ACHN (cell line): ENCODE measurements around the gene RANBP1.
A peak's percentile ranks its signal among the peaks of the same experiment; 100 is the strongest.

Source experiments
- DNase-seq: peaks from one replicate; pipeline ENCODE4 v3.0.0-alpha.2; 2015
- in situ Hi-C: cut with HindIII; loops from 2 replicates; pipeline ENCODE4 v1.10.0; 2017; ENCODE audit warnings: low sequenced_read_pairs, low pct_ligation_motif_present, low pct_unique_long_range_greater_than_20kb

The RANBP1 gene

GRCh38 chr22:20131859-20132685 is 16.2 kb downstream of the RANBP1 start:
- DNase-seq: no peak
- in situ Hi-C loops: no loop called here

GRCh38 chr22:20132686-20133246 is 16.9 kb downstream of the RANBP1 start:
- no peak for DNase-seq
- in situ Hi-C loops: no loop called here

- no peak for DNase-seq
- in situ Hi-C loops: no loop called here
Observed at GRCh38 chr22:20133930-20134549, 18.1 kb downstream of the RANBP1 start.

GRCh38 chr22:20135265-20135664 is 19.4 kb downstream of the RANBP1 start:
- in situ Hi-C loops: no loop called here
- no peak for DNase-seq

GRCh38 chr22:20135806-20136602 is 20.1 kb downstream of the RANBP1 start:
- in situ Hi-C loops: no loop called here
- no peak for DNase-seq

- DNase-seq: no peak
- in situ Hi-C loops: no loop called here
Observed at GRCh38 chr22:20136603-20136873, 20.6 kb downstream of the RANBP1 start.

GRCh38 chr22:20137113-20137512 is 21.2 kb downstream of the RANBP1 start:
- in situ Hi-C loops: no loop called here
- no peak for DNase-seq

- no peak for DNase-seq
- in situ Hi-C loops: no loop called here
Observed at GRCh38 chr22:20137671-20138416, 21.9 kb downstream of the RANBP1 start.

GRCh38 chr22:20138417-20138738 is 22.5 kb downstream of the RANBP1 start:
- DNase-seq: no peak

GRCh38 chr22:20138868-20139267 is 23.0 kb downstream of the RANBP1 start:
- DNase-seq: no peak
- in situ Hi-C loops: no loop called here

More at GRCh38 chr22:20138417-20138738, 22.5 kb downstream of the RANBP1 start:
- in situ Hi-C loops: no loop called here

- in situ Hi-C loops: no loop called here
- no peak for DNase-seq
Observed at GRCh38 chr22:20139391-20140106, 23.6 kb downstream of the RANBP1 start.

GRCh38 chr22:20140107-20140445 is 24.2 kb downstream of the RANBP1 start:
- DNase-seq: no peak
- in situ Hi-C loops: no loop called here

- DNase-seq: no peak
- in situ Hi-C loops: no loop called here
Observed at GRCh38 chr22:20140521-20140964, 24.6 kb downstream of the RANBP1 start.

- in situ Hi-C loops: no loop called here
- peak; percentile 91 for DNase-seq
Observed at GRCh38 chr22:20141186-20142077, 25.5 kb downstream of the RANBP1 start.

- no peak for DNase-seq
- in situ Hi-C loops: no loop called here
Observed at GRCh38 chr22:20142711-20143621, 27.1 kb downstream of the RANBP1 start.

GRCh38 chr22:20143883-20144665 is 28.2 kb downstream of the RANBP1 start:
- in situ Hi-C loops: no loop called here
- no peak for DNase-seq
